HEK293 (cell line): ENCODE data around the gene PI16.

Experiments used
- HIC1 ChIP-seq: fragments of 450-650 bp; formaldehyde crosslinking; IDR thresholded peaks from 2 replicates; pipeline ENCODE4 v1.5.1; 2016; ENCODE audit warnings: missing biosample characterization, missing genetic modification characterization
- HOXD13 ChIP-seq: sonication (generic); formaldehyde crosslinking; IDR thresholded peaks from 2 replicates; pipeline ENCODE4 v1.8.0; 2022; ENCODE audit warnings: missing genetic modification reagents, borderline replicate concordance
- KLF10 ChIP-seq: fragments of 450-650 bp; IDR thresholded peaks from 2 replicates; pipeline ENCODE4 v1.5.1; 2018; ENCODE audit warnings: missing biosample characterization, mild to moderate bottlenecking, missing genetic modification characterization
- PBX3 ChIP-seq: sonication (generic); formaldehyde crosslinking; IDR thresholded peaks from 2 replicates; pipeline ENCODE4 v1.8.1; 2022; ENCODE audit warnings: mild to moderate bottlenecking, moderate library complexity, missing genetic modification reagents
- PRDM1 ChIP-seq: fragments of 450-650 bp; formaldehyde crosslinking; IDR thresholded peaks from 2 replicates; pipeline ENCODE4; 2016; ENCODE audit warnings: missing biosample characterization, missing genetic modification characterization
- PRDM10 ChIP-seq: fragments of 450-650 bp; formaldehyde crosslinking; IDR thresholded peaks from 2 replicates; pipeline ENCODE4 v1.5.1; 2016; ENCODE audit warnings: missing biosample characterization, missing genetic modification characterization
- RBAK ChIP-seq: fragments of 450-650 bp; formaldehyde crosslinking; IDR thresholded peaks from 2 replicates; pipeline ENCODE4 v1.5.1; 2016; ENCODE audit warnings: missing biosample characterization, missing genetic modification characterization
- REST ChIP-seq: fragments of 450-650 bp; formaldehyde crosslinking; IDR thresholded peaks from 2 replicates; pipeline ENCODE4 v1.5.1; 2016; ENCODE audit warnings: missing biosample characterization, missing genetic modification characterization
- TRIM28 ChIP-seq: IDR thresholded peaks from 2 replicates; pipeline ENCODE4 v1.6.1; 2011; ENCODE audit warnings: low read length, control low read depth, borderline replicate concordance
- ZBTB48 ChIP-seq: fragments of 450-650 bp; formaldehyde crosslinking; IDR thresholded peaks from 2 replicates; pipeline ENCODE4 v1.5.1; 2016; ENCODE audit warnings: missing biosample characterization, missing genetic modification characterization
- ZBTB6 ChIP-seq: fragments of 450-650 bp; formaldehyde crosslinking; IDR thresholded peaks from 2 replicates; pipeline ENCODE4 v1.5.1; 2017; ENCODE audit warnings: missing biosample characterization, missing genetic modification characterization
- ZFHX2 ChIP-seq: fragments of 450-650 bp; formaldehyde crosslinking; conservative IDR thresholded peaks from 2 replicates; pipeline ENCODE4 v1.5.1; 2016; ENCODE audit warnings: missing biosample characterization, missing genetic modification characterization
- ZNF157 ChIP-seq: fragments of 450-650 bp; formaldehyde crosslinking; IDR thresholded peaks from 2 replicates; pipeline ENCODE4 v1.5.1; 2016; ENCODE audit warnings: missing biosample characterization, missing genetic modification characterization
- ZNF16 ChIP-seq: fragments of 450-650 bp; formaldehyde crosslinking; IDR thresholded peaks from 2 replicates; pipeline ENCODE4 v1.5.1; 2016; ENCODE audit warnings: low read depth, missing biosample characterization, missing genetic modification characterization
- ZNF341 ChIP-seq: fragments of 450-650 bp; formaldehyde crosslinking; IDR thresholded peaks from 2 replicates; pipeline ENCODE4; 2016; ENCODE audit warnings: low read depth, missing biosample characterization, missing genetic modification characterization
- ZNF561 ChIP-seq: fragments of 450-650 bp; IDR thresholded peaks from 2 replicates; pipeline ENCODE4 v1.5.1; 2018; ENCODE audit warnings: missing biosample characterization, missing genetic modification characterization, borderline replicate concordance
- ZNF580 ChIP-seq: fragments of 450-650 bp; formaldehyde crosslinking; IDR thresholded peaks from 2 replicates; pipeline ENCODE4 v1.5.1; 2016; ENCODE audit warnings: missing biosample characterization, missing genetic modification characterization
- ZNF596 ChIP-seq: fragments of 450-650 bp; IDR thresholded peaks from 2 replicates; pipeline ENCODE4 v1.5.0; 2018; ENCODE audit warnings: missing biosample characterization, mild to moderate bottlenecking, missing genetic modification characterization, moderate library complexity
- ZNF600 ChIP-seq: fragments of 450-650 bp; formaldehyde crosslinking; IDR thresholded peaks from 2 replicates; pipeline ENCODE4 v1.5.1; 2016; ENCODE audit warnings: missing biosample characterization, missing genetic modification characterization
- ZSCAN16 ChIP-seq: fragments of 450-650 bp; formaldehyde crosslinking; IDR thresholded peaks from 2 replicates; pipeline ENCODE4 v1.5.1; 2016; ENCODE audit warnings: missing biosample characterization, missing genetic modification characterization
- ZSCAN18 ChIP-seq: fragments of 450-650 bp; formaldehyde crosslinking; IDR thresholded peaks from 2 replicates; pipeline ENCODE4 v1.5.1; 2016; ENCODE audit warnings: missing biosample characterization, missing genetic modification characterization

Gene PI16

GRCh38 chr6:36984581-36985416, 30.3 kb downstream of the PI16 start (continued):
- TF ChIP-seq KLF10 (tag by site-specific recombination) (peak; percentile 64; the same call in 1 of the 2 replicates), REST (tag by site-specific recombination) (0 out of 2 replicates have a peak, but pooled peaks have one; percentile 28), HIC1 (tag by site-specific recombination) (peak; percentile 63; the same call in 1 of the 2 replicates), ZFHX2 (tag by site-specific recombination) (peak; percentile 78), PBX3 (CRISPR knock-in tag) (no peak), ZNF600 (tag by site-specific recombination) (peak; percentile 83), TRIM28 (no peak), ZSCAN16 (tag by site-specific recombination) (0 out of 2 replicates have a peak, but pooled peaks have one; percentile 15), ZNF596 (no peak), ZNF561 (tag by site-specific recombination) (no peak), ZSCAN18 (peak; percentile 61; the same call in 1 of the 2 replicates), PRDM10 (tag by site-specific recombination) (peak; percentile 36; the same call in 1 of the 2 replicates), ZNF157 (tag by site-specific recombination) (no peak), ZBTB48 (tag by site-specific recombination) (no peak; the same call in 1 of the 2 replicates), ZNF580 (tag by site-specific recombination) (0 out of 2 replicates have a peak, but pooled peaks have one; percentile 12), HOXD13 (CRISPR knock-in tag) (no peak), RBAK (tag by site-specific recombination) (no peak; the same call in 1 of the 2 replicates), ZNF16 (tag by site-specific recombination) (no peak), PRDM1 (tag by site-specific recombination) (no peak), ZBTB6 (tag by site-specific recombination) (no peak), ZNF341 (0 out of 2 replicates have a peak, but pooled peaks have one; percentile 13)
